ENCODE results near the gene KLHDC4.
A peak's percentile ranks its signal among the peaks of the same experiment; 100 is the strongest.
"Not testable (repeated sequence)": the region's sequence is repeated elsewhere in the genome, so short reads cannot be mapped to it uniquely, and the experiment has no call there.

The KLHDC4 gene

DNA sequence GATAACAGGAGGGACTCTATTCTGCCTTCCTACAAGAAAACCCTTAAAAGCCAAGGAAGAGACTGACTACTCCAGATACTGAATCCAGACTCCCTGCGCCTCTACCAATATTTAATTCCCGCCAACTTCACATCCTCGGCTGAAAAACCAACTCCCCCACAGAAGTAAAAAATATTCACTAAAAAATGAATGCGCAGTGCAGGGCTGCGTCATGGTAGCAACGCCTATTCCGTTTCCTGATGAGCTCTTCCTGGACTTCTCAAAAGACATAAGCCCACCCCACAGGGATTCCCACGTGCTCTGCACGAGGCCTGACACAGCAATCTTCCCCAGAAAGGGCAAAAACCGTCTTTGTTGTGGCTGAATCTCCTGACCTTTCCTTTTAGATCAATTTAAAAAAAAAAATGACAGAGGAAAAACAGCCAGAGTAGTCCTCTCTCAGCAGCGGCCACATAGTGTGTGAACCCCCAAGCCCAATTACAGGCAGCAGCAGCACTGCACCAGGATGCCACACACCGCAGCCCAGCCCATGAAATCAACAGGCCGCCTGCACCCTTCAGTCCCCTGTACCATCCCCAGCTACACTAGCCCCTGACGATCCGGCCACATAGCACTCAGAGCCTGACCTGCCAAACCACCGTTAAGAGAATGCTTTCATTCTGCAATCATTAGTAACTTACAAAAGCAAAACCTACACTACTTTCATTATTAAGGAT lies 23.9 kb downstream of the KLHDC4 start:
- DNase-seq = no peak

DNA sequence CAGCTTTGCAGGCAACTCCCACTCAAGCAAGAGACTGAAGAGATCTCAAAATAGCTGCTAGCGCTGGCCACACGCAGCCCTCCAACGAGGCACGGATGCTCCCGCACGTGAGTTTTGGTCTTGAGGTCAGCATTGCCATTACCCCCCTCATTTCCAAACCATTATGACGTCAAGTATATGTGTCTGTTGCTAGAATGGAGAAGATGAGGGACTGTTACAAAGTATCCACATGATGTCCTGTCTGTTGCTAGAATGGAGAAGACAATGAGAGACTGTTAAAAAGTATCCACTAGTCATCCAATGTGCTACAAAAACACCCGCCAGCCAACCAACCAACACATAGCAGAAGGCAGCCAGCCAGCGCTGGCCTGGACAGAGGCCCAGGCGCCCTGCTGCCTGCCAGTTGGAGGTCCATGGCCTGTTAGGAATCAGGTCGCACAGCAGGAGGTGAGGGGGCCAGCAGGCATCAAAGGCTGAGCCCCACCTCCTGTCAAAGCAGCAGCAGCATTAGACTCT lies 24.8 kb downstream of the KLHDC4 start:
- DNase-seq = no peak

DNA sequence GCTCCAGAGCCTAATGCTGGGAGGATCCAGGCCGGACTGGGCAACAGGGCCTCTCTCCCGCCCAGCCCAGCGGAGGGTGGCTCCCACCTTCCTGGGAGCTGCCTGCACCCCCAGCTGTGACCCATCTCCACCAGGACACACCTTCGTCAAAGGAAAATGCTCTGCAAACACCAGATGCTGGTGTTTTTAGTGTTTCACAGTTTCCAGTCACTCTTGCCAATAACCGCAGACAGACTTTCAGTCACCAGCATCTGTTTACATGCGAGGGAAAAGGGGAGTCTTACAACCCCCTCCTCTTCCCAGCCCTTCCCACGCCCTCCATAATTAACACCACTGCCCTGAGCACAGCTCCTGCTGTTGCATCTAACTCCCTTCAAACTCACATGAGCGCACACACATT lies 25.3 kb downstream of the KLHDC4 start:
- DNase-seq = no peak

DNA sequence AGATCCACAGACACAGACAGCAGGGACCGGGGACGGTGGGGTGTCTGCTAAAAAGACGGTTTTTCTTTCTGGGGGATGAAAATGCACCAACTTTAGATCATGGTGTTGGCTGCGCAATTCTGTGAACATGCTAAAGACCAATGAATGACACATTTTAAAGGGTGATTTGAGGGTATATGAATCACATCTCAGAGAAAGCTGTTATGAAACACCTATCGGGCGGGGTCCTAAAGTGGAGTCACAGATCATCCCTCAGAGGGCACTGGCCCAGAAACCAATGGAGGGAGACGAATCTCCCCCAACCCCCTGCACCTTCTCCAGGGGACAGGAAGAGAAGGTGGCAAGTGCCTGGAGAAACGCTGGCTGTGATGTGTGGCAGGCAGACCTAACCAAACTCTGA lies 26.0 kb downstream of the KLHDC4 start:
- no peak for DNase-seq

DNA sequence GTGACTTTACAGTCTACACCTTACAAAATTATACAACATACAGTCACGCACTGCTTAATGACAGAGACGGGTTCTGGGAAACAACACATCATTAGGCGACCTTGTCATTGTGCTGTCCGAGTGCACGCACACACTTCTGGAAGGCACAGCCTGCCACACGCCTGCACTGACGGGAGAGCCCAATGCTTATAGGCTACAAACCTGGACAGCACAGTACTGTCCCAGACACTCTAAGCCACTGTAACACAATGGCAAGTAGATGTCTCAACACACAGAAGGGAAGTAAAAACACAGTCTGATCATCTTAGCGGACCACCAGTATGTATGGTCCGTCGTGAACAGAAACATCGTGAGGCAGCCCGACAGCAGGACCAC lies 29.8 kb downstream of the KLHDC4 start:
- DNase-seq = no peak

DNA sequence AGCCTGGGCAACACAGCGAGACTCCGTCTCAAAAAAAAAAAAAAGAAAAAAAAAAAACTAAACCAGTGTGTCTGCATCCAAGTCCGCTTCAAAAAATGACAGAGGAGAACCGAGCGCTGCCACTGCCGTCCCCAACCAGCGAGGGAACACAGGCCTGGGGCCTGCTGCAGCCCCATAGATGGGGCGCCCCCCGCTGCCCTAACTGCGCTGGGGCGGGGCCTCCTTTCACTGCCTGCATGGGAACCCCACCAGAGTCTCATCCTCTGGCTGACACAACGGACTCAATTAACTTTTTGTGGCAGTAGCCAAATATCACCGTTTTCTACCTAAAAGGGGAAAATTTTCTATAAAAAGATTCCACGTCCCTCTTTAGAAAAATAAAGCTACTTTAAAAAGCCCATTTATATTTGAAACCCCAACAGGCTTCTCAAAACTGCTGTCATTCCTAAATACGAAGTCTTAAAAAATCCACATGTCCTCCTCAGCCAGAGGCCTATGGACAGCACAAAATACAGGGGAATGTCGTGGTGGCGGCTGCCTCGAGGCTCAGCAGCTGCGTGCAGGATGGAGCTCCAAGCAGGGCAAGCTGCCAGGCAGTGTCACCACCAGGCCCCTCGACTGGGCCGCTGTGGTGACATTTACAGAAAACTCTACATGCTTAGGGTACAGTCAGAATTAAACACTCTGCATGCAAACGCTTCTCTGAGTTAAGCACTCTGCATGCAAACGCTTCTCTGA lies 30.3 kb downstream of the KLHDC4 start:
- no peak for DNase-seq

DNA sequence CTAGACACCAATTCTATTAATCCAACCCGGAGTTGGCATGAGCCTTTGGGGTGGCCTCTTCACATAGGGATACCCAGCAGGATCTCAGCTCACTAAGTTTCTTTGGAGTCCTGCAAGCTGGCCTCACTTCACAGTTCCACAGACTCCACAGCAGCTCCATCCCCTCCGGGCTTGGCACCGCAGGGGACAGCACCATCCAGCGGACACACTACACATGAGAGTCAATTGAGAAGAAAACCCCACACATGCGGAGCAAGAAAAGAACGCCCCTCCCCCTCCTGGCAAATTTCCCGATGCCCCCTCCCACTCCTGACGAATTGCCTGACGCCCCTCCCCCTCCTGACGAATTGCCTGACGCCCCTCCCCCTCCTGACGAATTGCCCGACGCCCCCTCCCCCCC lies 31.1 kb downstream of the KLHDC4 start:
- DNase-seq = no peak

DNA sequence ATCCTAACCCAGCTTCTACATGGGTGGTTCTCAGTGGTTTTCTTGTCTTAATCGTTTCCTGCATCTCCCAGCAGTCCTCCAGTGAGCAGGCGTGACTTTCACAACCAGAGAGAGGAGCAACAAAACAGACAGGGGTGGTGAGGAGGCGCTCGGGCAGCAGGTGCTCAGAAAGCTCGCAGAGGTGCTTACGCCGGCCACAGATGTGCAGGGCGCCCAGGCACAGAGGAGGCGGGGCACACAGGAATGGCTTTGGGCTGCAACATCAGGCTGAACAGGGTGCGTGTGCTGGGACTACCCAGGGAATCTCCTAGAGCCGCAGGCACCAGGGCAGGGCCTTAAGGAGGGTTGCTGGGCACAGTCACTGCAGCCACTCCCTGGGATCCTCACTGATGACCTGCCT lies 32.6 kb downstream of the KLHDC4 start:
- no peak for DNase-seq

DNA sequence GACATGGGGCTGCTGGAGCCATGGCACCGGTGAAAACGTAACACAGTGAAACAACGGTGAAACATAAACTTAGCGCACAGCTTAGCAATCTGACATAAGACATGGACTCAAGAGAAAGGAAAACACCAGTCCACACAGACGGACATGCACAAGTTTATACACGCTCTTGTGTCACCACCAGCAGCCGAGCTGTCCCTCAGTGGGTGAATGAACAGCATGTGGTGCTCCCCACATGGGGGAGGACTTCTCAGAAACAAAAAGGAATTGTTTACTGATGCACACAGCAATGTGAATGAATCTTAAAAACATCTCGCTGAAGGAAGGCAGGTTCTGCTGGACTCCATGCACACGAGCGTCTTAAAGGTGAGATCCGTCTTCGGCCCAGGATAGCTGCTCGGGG lies 34.2 kb downstream of the KLHDC4 start:
- DNase-seq = no peak

DNA sequence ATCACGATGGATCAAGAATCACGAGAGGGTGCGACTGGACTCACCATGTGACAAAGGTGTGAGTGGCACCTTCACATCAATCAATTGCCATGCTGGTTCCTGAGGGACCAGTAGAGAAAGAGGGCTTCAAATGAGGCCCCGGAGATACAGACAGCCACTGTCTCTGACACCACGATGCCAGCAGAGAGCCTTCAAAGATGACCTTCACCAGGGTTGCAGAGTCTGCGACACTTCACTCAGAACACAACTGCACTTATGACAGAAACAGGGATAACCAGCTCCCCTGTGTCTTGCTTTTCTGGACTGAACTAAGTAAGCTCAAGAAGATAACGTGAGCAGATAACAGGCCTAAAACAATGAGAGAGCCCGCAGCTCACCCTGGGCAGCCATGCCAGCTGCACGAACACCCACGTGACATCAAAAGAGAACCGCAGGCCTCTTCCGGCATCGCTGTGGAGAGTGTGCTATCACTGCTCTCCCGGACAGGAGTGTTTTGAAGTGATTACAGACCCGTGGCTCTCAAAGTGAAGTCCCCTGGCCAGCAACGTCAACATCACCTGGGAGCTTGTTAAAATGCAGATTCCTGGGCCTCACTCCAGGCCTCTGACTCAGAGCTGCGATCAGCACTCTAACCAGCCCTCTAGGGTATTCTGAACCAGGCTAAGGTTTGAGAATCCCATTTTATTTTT lies 36.4 kb downstream of the KLHDC4 start:
- DNase-seq = no peak

DNA sequence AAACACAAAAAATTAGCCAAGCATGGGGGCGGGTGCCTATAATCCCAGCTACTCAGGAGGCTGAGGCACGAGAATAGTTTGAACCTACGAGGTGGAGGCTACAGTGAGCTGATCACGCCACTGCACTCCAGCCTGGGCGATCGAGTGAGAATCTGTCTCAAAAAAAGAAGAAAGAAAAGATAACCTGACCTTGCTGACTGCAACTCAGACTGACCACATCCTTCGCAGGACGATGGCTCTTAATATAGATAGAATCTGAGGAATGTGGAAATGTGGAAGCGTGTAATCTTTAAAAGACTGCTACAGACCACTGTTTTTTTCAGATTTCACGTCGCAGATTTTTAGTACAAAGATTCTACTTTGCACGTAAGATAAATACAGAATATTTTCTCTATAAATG lies 37.8 kb downstream of the KLHDC4 start:
- no peak for DNase-seq

DNA sequence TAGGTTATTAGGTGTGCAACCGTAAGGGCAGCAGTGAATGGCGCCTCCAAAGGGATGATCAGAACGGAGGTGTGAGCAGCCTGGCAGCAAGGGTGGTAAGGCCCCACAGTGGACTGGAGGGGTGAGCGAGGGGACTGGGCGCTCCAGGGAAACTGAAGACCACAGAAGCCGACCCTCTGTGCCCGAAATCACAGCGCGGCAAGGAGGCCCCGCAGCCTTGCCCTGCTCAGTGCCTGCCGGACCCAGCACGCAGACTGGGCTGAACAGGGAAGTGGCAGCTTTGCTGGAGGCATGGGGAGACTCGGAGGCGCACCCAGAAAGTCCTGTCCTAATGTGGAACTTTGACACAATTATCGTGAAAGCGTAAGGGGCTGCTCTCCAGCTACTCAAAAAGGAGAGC lies 38.4 kb downstream of the KLHDC4 start:
- DNase-seq = no peak

DNA sequence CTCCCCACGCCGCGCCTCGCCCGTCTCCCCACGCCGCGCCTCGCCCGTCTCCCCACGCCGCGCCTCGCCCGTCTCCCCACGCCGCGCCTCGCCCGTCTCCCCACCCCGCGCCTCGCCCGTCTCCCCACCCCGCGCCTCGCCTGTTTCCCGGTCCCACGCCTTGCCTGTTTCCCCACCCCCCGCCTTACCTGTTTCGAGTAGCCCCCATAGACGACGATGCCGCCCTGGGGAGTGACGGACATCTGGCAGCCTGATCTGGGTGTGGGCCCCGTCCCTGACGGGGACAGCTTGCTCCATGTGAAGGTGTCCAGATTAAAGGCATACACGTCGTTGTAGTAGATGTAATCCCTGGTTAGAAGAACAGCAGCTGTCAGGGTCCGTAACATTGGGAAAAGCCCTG lies 39.2 kb downstream of the KLHDC4 start:
- not testable (repeated sequence) for DNase-seq

DNA sequence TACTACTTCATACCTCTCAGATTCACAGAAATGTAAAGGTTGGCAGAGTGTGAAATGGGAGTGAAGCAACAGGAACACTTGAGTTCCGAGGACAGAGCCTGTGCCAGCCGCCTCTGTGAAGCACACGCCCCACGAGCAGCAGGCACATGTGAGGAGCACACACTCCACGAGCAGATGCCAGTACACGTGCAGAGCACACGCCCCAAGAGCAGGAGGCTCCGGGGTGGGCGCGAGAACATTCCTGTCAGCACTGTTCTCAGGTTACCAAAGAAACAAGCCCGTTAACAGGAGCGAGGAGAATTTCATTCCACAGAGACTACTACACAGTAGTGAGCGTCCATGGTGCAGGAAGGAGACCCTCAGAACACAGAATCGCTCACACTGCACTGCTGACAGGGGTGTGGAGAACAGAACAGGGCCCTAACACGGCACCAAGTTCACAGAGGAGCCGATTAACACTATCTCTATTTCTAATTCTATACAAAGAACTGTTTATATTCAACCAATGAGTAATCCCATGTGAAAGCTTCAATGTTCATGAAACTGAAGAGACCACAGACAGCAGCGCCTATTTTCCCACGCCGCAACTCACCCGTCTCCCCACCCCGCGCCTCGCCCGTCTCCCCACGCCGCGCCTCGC lies 40.1 kb downstream of the KLHDC4 start:
- DNase-seq = no peak

DNA sequence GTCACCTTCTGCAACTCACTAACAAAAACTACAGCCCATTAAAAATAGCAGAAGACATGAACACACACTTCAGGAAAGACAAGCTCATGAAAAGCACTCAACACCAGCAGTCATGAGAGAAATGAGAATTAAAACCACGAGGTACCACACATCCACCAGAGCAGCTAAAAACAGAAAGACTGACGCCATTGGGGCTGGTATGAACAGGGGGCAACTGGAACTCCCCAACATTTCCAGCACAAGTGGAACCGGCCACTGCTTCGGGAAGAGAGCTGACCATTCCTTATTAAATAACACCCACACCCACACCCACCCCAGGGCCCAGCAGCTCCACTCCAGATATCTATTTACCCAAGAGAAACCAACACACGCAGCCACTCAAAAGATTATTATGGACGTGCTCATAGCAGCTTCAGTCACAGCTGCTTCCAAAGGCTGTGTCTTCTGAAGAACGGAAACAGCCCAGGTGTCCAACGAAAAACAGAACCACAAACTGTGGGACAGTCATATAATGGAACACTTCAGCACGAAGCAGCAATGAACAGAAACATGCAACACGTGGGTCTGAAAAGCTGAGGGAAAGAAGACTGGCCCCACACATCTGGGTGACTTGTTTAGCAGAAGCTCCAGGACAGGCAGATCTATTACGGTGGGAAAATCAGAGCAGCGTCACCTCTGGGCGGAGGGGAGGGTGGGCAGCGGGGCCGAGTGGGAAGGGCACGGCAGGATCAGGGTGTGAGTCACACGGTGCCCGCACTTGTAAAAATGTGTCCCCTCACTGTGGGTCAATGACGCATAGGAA lies 41.1 kb downstream of the KLHDC4 start:
- DNase-seq = peak; percentile 28

DNA sequence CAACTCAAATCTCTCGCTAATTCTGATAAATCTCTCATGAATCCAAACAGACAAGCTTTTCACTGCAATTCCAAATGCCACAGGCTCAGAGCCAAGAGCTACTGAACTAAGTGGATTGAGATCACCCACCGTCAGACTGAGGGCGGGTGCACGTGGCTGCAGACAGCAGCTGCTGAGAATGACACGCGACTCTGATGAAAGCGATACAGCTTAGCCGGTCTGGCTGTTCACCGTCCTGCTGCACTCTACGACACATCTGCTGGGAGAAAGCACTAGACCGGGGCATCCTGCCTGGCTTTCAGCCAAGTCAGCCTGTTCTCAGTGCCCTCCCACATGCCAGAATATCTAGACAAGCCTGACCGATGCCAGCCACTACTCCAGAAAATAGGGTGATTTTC lies 42.6 kb downstream of the KLHDC4 start:
- peak; percentile 97 for DNase-seq

DNA sequence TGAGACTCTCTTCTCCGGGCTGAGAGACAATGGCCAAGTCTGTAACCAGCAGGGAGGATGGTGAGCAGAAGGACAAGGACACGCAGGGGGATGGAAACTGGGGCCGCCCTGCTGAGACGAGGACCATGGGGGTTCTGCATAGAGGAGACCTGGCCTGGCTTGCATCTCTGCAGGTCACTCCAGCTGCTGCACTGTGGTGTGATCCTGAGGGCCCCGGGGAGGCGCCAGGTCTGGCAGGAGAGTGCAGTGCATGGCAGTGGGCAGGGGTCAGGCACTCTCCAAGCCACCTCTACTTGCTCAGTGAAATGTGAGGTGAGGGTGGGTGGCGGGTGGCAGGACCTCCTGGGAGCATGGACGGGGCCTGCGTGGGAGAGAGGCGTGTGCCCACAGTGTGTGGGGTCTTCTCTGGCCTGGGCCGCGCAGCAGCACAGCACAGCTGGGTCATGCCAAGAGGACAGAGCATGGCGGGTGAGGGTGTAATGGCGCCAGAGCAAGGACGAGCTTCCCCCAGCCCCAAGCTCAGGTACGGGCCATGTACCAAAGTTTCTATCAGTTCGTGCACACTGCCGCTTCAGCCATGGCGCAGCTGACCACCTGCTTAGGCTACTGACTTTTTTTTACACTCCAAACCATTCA lies 43.1 kb downstream of the KLHDC4 start:
- peak; percentile 12 for DNase-seq

DNA sequence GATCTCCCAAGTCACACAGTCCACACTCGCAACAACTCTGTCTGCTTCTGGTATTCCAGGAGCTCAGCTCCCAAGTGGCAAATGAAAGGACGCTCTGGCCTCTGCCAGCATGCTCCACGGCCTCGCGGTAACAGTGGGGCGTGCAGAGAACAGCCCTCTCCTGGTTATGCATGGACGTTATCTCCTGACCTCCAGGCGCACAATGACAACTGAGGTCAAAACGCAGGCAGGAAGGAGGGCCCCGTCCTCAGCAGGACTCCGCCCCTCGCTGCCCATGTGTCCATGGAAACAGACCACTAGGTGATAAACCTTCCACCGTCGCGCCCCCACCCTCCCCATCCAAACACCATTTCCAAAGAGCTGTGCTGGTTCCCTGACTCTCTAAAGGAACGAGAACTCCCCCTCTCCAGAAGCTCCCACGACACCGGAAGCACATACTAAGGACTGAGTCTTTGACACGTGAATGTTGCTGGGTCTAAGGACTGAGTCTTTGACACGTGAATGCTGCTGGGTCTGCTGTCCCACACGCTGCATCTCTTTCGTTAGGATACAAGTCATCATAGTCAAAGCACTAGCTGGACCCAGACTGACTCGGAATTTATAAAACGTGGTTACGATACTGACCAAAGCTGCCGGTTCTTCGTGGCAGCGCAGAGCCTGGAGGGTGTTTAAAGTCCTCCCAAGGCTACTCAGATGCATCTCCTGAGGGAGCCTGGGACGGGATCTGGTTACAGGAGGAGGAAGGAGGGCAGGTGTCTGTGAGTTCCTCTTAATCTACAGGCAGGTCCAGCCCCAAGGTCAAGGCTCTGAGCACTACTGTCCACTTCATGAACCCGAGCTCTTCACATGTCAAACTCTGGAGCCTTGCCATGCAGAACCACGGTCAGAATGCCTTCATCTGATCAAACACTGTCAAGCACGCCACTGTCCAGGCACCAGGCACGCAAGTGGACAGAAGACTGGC lies 43.9 kb downstream of the KLHDC4 start:
- no peak for DNase-seq

DNA sequence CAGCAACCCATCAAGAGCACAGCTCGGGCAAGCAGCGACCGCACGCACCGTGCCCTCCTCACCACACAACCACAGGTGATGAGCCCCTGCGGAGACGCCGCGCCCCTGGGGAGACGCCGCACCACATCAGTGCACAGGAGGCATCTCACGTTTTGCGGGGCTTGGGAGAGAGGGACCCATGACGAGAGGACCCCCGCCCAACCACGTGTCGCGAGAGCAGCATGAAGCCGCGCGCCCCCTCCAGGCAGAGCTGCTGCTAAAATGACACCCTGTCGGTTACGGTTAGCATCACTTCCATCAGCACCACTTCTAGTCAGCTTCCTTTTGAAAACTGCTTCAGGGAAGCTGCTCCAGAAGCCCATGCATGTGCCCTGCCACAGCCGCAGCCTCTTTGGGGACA lies 45.3 kb downstream of the KLHDC4 start:
- DNase-seq = no peak

DNA sequence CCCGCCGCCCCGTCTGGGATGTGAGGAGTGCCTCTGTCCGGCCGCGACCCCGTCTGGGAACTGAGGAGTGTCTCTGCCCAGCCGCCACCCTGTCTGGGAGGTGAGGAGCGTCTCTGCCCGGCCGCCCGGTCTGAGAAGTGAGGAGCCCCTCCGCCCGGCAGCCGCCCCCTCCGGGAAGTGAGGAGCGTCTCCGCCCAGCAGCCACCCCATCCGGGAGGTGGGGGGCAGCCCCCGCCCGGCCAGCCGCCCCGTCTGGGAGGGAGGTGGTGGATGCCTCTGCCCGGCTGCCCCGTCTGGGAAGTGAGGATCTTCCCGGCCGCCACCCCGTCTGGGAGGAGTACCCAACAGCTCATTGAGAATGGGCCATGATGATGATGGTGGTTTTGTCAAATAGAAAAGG lies 47.0 kb downstream of the KLHDC4 start:
- not testable (repeated sequence) for DNase-seq

DNA sequence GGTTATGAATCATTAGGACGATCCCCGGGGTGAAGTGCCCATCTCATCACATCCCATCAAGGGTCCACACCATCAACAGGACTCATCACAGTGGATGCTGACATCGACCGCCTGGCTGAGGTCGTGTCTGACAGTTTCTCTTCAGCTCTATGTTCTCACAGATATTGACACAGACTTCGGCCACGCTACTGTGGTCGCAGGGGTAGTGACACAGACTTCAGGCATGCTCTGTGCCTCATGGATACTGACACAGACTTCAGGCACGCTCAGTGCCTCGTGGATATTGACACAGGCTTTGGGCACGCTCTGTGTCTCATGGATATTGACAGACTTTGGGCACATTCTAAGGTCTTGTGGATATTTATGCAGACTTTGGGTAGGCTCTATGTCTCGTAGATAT lies 50.1 kb downstream of the KLHDC4 start:
- no peak for DNase-seq
